Fibroblast of lung (primary cell): Measurements from ENCODE around the gene HS3ST6. TPM values are rescaled to one million over a fixed set of nuclear protein-coding genes. Genes with fewer than 3 reads are reported as not detected.
"Not testable (repeated sequence)": the region's sequence is repeated elsewhere in the genome, so short reads cannot be mapped to it uniquely, and the experiment has no call there.

ENCODE experiments used
- DNase-seq, 2 donors: peaks; one replicate each; pipeline versions ENCODE4 v3.0.0 to v3.0.0-alpha.2; 2010; ENCODE audit warnings: low read depth in 2 of 2
- H2AFZ ChIP-seq: 2 replicates; pipeline ENCODE4 v1.5.1; 2012; ENCODE audit warnings: low read length, control low read depth, inconsistent platforms
- H3K27ac ChIP-seq: 2 replicates; pipeline ENCODE4 v1.5.1; 2011; ENCODE audit warnings: low read length, control low read depth; ENCODE audit not compliant: insufficient read depth
- H3K27me3 ChIP-seq: 2 replicates; pipeline ENCODE4 v1.5.1; 2011; ENCODE audit warnings: mild to moderate bottlenecking, low read length; ENCODE audit not compliant: control insufficient read depth, insufficient read depth
- H3K36me3 ChIP-seq: 2 replicates; pipeline ENCODE4 v1.5.1; 2011; ENCODE audit warnings: low read length; ENCODE audit not compliant: control insufficient read depth, insufficient read depth
- H3K4me1 ChIP-seq: 2 replicates; pipeline ENCODE4 v1.5.1; 2011; ENCODE audit warnings: low read length; ENCODE audit not compliant: control insufficient read depth, insufficient read depth; ENCODE audit errors: extremely low read depth
- H3K4me2 ChIP-seq: 2 replicates; pipeline ENCODE4 v1.5.1; 2011; ENCODE audit warnings: low read length, control low read depth; ENCODE audit not compliant: insufficient read depth; ENCODE audit errors: extremely low read depth
- H3K4me3 ChIP-seq, 4 experiments: fragments of 200-600 bp in 1 of 4; sonication (generic) in 1 of 4; replicated peaks in 1 of 4; 2 replicates each; pipeline ENCODE4 v1.5.1; 2011 to 2016; ENCODE audit warnings: low read length in 4 of 4, low read depth in 3 of 4, mild to moderate bottlenecking in 3 of 4, control low read depth in 2 of 4, inconsistent platforms in 1 of 4, mixed read lengths in 1 of 4; ENCODE audit not compliant: insufficient read depth in 1 of 4; ENCODE audit errors: control extremely low read depth in 1 of 4
- H3K79me2 ChIP-seq: 2 replicates; pipeline ENCODE4 v1.5.1; 2012; ENCODE audit warnings: mild to moderate bottlenecking, low read length, inconsistent platforms; ENCODE audit not compliant: control insufficient read depth, insufficient read depth
- H3K9ac ChIP-seq: 2 replicates; pipeline ENCODE4 v1.5.1; 2011; ENCODE audit warnings: mild to moderate bottlenecking, low read length, control low read depth; ENCODE audit not compliant: insufficient read depth
- H3K9me3 ChIP-seq: 2 replicates; pipeline ENCODE4 v1.5.1; 2012; ENCODE audit warnings: low read depth, low read length; ENCODE audit not compliant: control insufficient read depth, insufficient read depth
- H4K20me1 ChIP-seq: 2 replicates; pipeline ENCODE4 v1.5.1; 2011; ENCODE audit warnings: low read length; ENCODE audit not compliant: control insufficient read depth, insufficient read depth; ENCODE audit errors: extremely low read depth
- EZH2 ChIP-seq: IDR thresholded peaks from 2 replicates; pipeline ENCODE4 v1.5.1; 2012; ENCODE audit warnings: low read length, control low read depth, mild to moderate bottlenecking; ENCODE audit errors: missing control alignments
- polyA plus RNA-seq, 2 donors: library from polyadenylated mRNA; depleted of rRNA in 1 of 2; stranded (reverse) in 1 of 2; unstranded in 1 of 2; fragments of >200 nt; gene quantifications; 2 replicates each; pipeline ENCODE4 v1.2.1, GENCODE V29; 2011 to 2012; ENCODE audit warnings: missing spikeins in 1 of 2
- total RNA-seq: library from RNA; depleted of rRNA; stranded (reverse); fragments of >200 nt; gene quantifications from 2 replicates; pipeline ENCODE4 v1.2.1, GENCODE V29; 2014
- TF ChIP-seq, protein P1 (sequence below), 2 donors: IDR thresholded peaks in 1 of 2; conservative IDR thresholded peaks in 1 of 2; 1 replicate in 1 of 2; 2 replicates in 1 of 2; pipeline ENCODE4 v1.5.1; 2011 to 2012; ENCODE audit warnings: low read length in 2 of 2, control low read depth in 1 of 2, inconsistent platforms in 1 of 2, low read depth in 1 of 2, mild to moderate bottlenecking in 1 of 2

Gene HS3ST6
- total and polyA plus RNA-seq, 2 donors (not counting 1 experiment from before 2014, with no cell fraction given): not detected

DNA sequence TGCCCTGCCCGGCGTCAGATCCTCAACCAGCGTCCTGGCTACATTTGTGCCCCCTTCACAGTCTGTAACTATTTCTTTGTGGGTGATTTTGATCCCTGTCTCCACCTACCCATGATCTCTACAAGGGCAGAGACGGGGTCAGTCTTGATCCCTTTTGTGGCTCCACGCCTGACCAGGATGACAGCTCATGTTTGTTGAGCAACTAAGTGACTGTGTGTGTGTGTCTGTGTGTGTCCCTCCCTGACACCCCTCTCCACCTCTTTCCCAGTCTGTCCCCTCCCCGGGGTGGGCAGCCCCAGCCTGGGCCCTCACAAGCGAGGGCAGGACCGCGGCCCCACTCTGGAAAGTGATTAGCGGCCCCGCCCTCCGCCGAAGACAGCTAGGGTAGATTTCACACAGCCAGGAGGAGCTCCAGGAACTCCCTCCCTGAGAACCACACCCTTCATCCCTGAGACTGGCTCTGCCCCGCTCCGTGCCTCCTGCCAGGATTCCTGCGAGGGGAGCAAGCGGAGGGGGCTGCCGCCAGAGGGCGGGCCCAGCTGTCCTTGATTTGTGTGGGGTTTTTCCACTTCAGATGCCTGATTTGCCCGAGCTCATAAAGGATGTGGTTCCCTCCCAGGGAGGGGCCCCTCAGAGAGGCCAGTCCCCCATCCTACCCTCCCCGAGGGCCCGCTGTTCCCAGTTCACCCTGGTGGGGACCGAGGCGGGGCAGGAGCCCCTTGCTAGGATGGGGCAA, 5.3 kb upstream of the HS3ST6 start:
- Histone ChIP-seq H2AFZ (no peak overlapping the region), H4K20me1 (no peaks in the 10 kb centered on the region), H3K9me3 (no peaks in the 10 kb centered on the region), H3K4me1 (peaks cover 4% of the 10 kb centered on the region), H3K79me2 (no peaks in the 10 kb centered on the region), H3K9ac (no peak overlapping the region), H3K27ac (no peak overlapping the region), H3K36me3 (no peaks in the 10 kb centered on the region), H3K4me2 (no peak overlapping the region), H3K4me3 (no peak overlapping the region), H3K27me3 (peaks cover 39% of the 10 kb centered on the region)
- TF ChIP-seq EZH2: no peak
- TF ChIP-seq, protein P1, sequence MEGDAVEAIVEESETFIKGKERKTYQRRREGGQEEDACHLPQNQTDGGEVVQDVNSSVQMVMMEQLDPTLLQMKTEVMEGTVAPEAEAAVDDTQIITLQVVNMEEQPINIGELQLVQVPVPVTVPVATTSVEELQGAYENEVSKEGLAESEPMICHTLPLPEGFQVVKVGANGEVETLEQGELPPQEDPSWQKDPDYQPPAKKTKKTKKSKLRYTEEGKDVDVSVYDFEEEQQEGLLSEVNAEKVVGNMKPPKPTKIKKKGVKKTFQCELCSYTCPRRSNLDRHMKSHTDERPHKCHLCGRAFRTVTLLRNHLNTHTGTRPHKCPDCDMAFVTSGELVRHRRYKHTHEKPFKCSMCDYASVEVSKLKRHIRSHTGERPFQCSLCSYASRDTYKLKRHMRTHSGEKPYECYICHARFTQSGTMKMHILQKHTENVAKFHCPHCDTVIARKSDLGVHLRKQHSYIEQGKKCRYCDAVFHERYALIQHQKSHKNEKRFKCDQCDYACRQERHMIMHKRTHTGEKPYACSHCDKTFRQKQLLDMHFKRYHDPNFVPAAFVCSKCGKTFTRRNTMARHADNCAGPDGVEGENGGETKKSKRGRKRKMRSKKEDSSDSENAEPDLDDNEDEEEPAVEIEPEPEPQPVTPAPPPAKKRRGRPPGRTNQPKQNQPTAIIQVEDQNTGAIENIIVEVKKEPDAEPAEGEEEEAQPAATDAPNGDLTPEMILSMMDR (conservative IDR thresholded peaks at IDR 0.05 in 1 of 2, IDR thresholded peaks at IDR 0.05 in 1 of 2; ENCODE audit: low read depth in 1 of 2, low read length in 2 of 2): peak in 1 of 2 donors; percentile 31
- DNase-seq: peak; percentile 21 to 36

DNA sequence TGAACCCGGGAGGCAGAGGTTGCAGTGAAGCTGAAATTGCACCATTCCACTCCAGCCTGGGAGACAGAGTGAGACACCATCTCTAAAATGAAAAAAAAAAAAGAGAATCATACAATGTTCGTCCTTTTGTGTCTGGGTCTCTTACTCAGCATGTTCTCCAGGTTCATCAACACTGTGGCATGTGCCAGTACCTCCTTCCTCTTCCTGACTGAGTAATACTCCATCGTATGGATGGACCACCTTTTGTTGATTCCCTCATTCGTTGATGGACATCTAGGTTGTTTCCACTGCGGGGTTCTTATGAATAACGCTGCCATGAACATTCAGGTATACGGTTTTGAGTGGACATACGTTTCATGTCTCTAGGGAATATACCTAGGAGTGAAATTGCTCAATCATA, 4.1 kb upstream of the HS3ST6 start:
- Histone ChIP-seq H3K4me3 (no peak overlapping the region), H3K4me2 (no peak overlapping the region), H4K20me1 (no peaks in the 10 kb centered on the region), H3K36me3 (no peaks in the 10 kb centered on the region), H3K79me2 (no peaks in the 10 kb centered on the region), H2AFZ (no peak overlapping the region), H3K27ac (no peak overlapping the region), H3K27me3 (peaks cover 44% of the 10 kb centered on the region), H3K9me3 (no peaks in the 10 kb centered on the region), H3K4me1 (peaks cover 4% of the 10 kb centered on the region), H3K9ac (no peak overlapping the region)
- DNase-seq: no peak
- TF ChIP-seq, protein P1 (conservative IDR thresholded peaks at IDR 0.05 in 1 of 2, IDR thresholded peaks at IDR 0.05 in 1 of 2; ENCODE audit: low read depth in 1 of 2, low read length in 2 of 2): no peak
- TF ChIP-seq EZH2: no peak

DNA sequence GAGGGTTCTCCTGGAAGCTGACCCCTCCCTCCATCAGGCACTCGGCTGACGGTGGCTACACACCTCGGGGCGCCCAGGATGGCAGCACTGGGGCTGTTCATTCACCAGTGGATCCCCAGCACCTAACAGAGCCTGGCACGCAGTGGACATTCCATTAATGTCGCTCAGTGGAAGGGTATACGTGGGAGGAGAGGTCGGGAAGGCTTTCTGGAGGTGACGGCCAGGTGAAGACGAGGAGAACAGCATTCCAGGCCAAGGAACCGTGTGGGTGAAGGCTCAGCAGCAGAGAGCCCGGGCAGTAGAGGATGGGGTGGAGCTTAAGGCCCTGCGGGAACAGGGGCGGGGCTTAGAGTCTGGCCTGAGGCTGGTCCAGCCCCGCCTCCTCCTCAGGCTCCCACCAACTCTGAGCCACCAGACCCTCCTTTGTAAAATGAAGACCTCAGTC, 2.5 kb upstream of the HS3ST6 start:
- H3K9me3 ChIP-seq: no peaks in the 10 kb centered on the region
- H3K4me3 ChIP-seq: no peak overlapping the region
- H2AFZ ChIP-seq: no peak overlapping the region
- peak; percentile 67 for TF ChIP-seq EZH2
- TF ChIP-seq, protein P1 (conservative IDR thresholded peaks at IDR 0.05 in 1 of 2, IDR thresholded peaks at IDR 0.05 in 1 of 2; ENCODE audit: low read depth in 1 of 2, low read length in 2 of 2): no peak
- H3K9ac ChIP-seq: no peak overlapping the region
- H3K4me2 ChIP-seq: no peak overlapping the region
- DNase-seq: peak in 1 of 2 donors; percentile 4
- H4K20me1 ChIP-seq: no peaks in the 10 kb centered on the region
- H3K27me3 ChIP-seq: peaks cover 57% of the 10 kb centered on the region
- H3K79me2 ChIP-seq: no peaks in the 10 kb centered on the region
- no peaks in the 10 kb centered on the region for H3K36me3 ChIP-seq
- no peak overlapping the region for H3K27ac ChIP-seq
- peaks cover 4% of the 10 kb centered on the region for H3K4me1 ChIP-seq

DNA sequence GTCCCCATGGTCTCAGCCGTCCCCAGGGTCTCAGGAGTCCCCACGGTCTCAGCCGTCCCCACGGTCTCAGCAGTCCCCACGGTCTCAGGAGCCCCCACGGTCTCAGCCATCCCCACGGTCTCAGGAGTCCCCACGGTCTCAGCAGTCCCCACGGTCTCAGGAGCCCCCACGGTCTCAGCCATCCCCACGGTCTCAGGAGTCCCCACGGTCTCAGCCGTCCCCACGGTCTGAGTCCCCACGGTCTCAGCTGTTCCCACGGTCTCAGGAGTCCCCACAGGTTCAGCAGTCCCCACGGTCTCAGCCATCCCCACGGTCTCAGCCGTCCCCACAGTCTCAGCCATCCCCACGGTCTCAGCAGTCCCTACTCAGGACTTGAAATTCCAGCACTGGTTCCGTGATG, 1.9 kb upstream of the HS3ST6 start:
- not testable (repeated sequence) for H3K4me3 ChIP-seq, H3K9me3 ChIP-seq, H3K27ac ChIP-seq, H3K4me2 ChIP-seq, H3K9ac ChIP-seq, DNase-seq, H3K36me3 ChIP-seq, H2AFZ ChIP-seq, H4K20me1 ChIP-seq, H3K4me1 ChIP-seq, H3K79me2 ChIP-seq
- peaks cover 60% of the 10 kb centered on the region for H3K27me3 ChIP-seq
